CD14-positive monocyte (primary cell): ENCODE measurements around the gene SSU72. TPM values are rescaled to one million over a fixed set of nuclear protein-coding genes. Genes with fewer than 3 reads are reported as not detected.
A peak's percentile ranks its signal among the peaks of the same experiment; 100 is the strongest.

ENCODE experiments used
- DNase-seq, 3 donors: peaks; one replicate each; pipeline ENCODE4 v3.0.0-alpha.2; 2011 to 2022
- H2AFZ ChIP-seq: 2 replicates; pipeline ENCODE4 v1.6.0; 2012; ENCODE audit warnings: mild to moderate bottlenecking, low read depth, low read length, inconsistent platforms; ENCODE audit not compliant: insufficient read depth, poor library complexity, severe bottlenecking
- H3K27ac ChIP-seq, 2 donors: 1 replicate in 1 of 2; 2 replicates in 1 of 2; pipeline ENCODE4 v1.5.1; 2012 to 2013; ENCODE audit warnings: low read length in 2 of 2, control low read depth in 1 of 2, inconsistent platforms in 1 of 2, low read depth in 1 of 2, mild to moderate bottlenecking in 1 of 2
- H3K27me3 ChIP-seq, 2 donors: one replicate each; pipeline versions ENCODE4 v1.6.0 to v1.6.1; 2011 to 2013; ENCODE audit warnings: low read length in 2 of 2; ENCODE audit not compliant: control insufficient read depth in 2 of 2, insufficient read depth in 2 of 2
- H3K36me3 ChIP-seq, 2 donors: replicated peaks in 1 of 2; 1 replicate in 1 of 2; 2 replicates in 1 of 2; pipeline versions ENCODE4 v1.5.1 to v1.6.1; 2012 to 2013; ENCODE audit warnings: low read length in 2 of 2, control low read depth in 1 of 2, inconsistent platforms in 1 of 2, mild to moderate bottlenecking in 1 of 2; ENCODE audit not compliant: insufficient read depth in 2 of 2, control insufficient read depth in 1 of 2
- H3K4me1 ChIP-seq, 2 donors: 1 replicate in 1 of 2; 2 replicates in 1 of 2; pipeline versions ENCODE4 v1.5.1 to v1.6.1; 2012 to 2013; ENCODE audit warnings: low read length in 2 of 2, control low read depth in 1 of 2, inconsistent platforms in 1 of 2, mild to moderate bottlenecking in 1 of 2, moderate library complexity in 1 of 2; ENCODE audit not compliant: insufficient read depth in 2 of 2, control insufficient read depth in 1 of 2
- H3K4me2 ChIP-seq: replicated peaks from 2 replicates; pipeline ENCODE3; 2012; ENCODE audit warnings: low read length, moderate library complexity, mild to moderate bottlenecking; ENCODE audit not compliant: poor library complexity, severe bottlenecking; ENCODE audit errors: extremely low read depth
- H3K4me3 ChIP-seq, 3 experiments: fragments of 200-600 bp in 1 of 3; sonication (generic) in 1 of 3; replicated peaks in 1 of 3; 1 replicate in 2 of 3; 2 replicates in 1 of 3; pipeline ENCODE4 v1.5.1; 2011 to 2013; ENCODE audit warnings: low read length in 3 of 3, mild to moderate bottlenecking in 3 of 3, control low read depth in 2 of 3, low read depth in 2 of 3, inconsistent platforms in 1 of 3, moderate library complexity in 1 of 3
- H3K79me2 ChIP-seq: 2 replicates; pipeline ENCODE4 v1.6.0; 2012; ENCODE audit warnings: mild to moderate bottlenecking, control low read depth, inconsistent platforms, low read length, moderate library complexity; ENCODE audit not compliant: insufficient read depth
- H3K9ac ChIP-seq: 2 replicates; pipeline ENCODE4 v1.6.0; 2017; ENCODE audit warnings: low read length, mild to moderate bottlenecking; ENCODE audit not compliant: insufficient read depth, poor library complexity, severe bottlenecking
- H3K9me3 ChIP-seq, 2 donors: replicated peaks in 1 of 2; 1 replicate in 1 of 2; 2 replicates in 1 of 2; pipeline versions ENCODE4 v1.5.1 to v1.6.1; 2012 to 2013; ENCODE audit warnings: low read length in 2 of 2, control low read depth in 1 of 2; ENCODE audit not compliant: control insufficient read depth in 1 of 2, insufficient read depth in 1 of 2
- H4K20me1 ChIP-seq: 2 replicates; pipeline ENCODE4 v1.6.0; 2012; ENCODE audit warnings: mild to moderate bottlenecking, low read length, control low read depth, moderate library complexity; ENCODE audit not compliant: insufficient read depth
- H3K27ac Mint-ChIP-seq, 7 donors: one replicate each; pipeline ENCODE4 v1.8.0; 2020; ENCODE audit warnings: mild to moderate bottlenecking in 7 of 7, mixed read lengths in 7 of 7, moderate library complexity in 6 of 7, inconsistent platforms in 2 of 7
- H3K27me3 Mint-ChIP-seq, 3 donors: one replicate each; pipeline ENCODE4 v1.8.0; 2021 to 2022; ENCODE audit warnings: low read depth in 3 of 3, mild to moderate bottlenecking in 3 of 3, mixed read lengths in 3 of 3, moderate library complexity in 3 of 3, inconsistent platforms in 1 of 3
- H3K36me3 Mint-ChIP-seq, 2 donors: one replicate each; pipeline ENCODE4 v1.8.0; 2020; ENCODE audit warnings: mixed read lengths in 2 of 2, inconsistent platforms in 1 of 2, mild to moderate bottlenecking in 1 of 2
- H3K4me1 Mint-ChIP-seq: one replicate; pipeline ENCODE4 v1.8.0; 2020; ENCODE audit warnings: mild to moderate bottlenecking, mixed read lengths
- H3K4me3 Mint-ChIP-seq, 2 donors: one replicate each; pipeline ENCODE4 v1.8.0; 2020; ENCODE audit warnings: mild to moderate bottlenecking in 2 of 2, mixed read lengths in 2 of 2, moderate library complexity in 1 of 2
- H3K9me3 Mint-ChIP-seq, 7 donors: one replicate each; pipeline ENCODE4 v1.8.0; 2020 to 2022; ENCODE audit warnings: mixed read lengths in 7 of 7, mild to moderate bottlenecking in 6 of 7, moderate library complexity in 6 of 7, inconsistent platforms in 2 of 7
- WGBS: methylation state at CpG from one replicate; pipeline ENCODE4 v1.1.5; 2013; ENCODE audit warnings: missing lambda C conversion rate; ENCODE audit not compliant: insufficient coverage; 5-methylcytosine and 5-hydroxymethylcytosine counted together
- intact Hi-C, 2 donors: fragments of 100-400 bp; cut with micrococcal nuclease; formaldehyde crosslinking; loops; one replicate each; pipeline versions ENCODE4 v1.15.0 to v1.15.1; 2023
- polyA plus RNA-seq, 3 donors: library from polyadenylated mRNA; depleted of rRNA in 1 of 3; unstranded in 2 of 3; stranded (reverse) in 1 of 3; fragments of 300-500 nt in 2 of 3; fragments of >200 nt in 1 of 3; fragmentation: Illumina TruSeq in 2 of 3; gene quantifications; 1 replicate in 2 of 3; 2 replicates in 1 of 3; pipeline ENCODE4 v1.2.3, GENCODE V29; 2012 to 2021
- TF ChIP-seq, protein P1 (sequence below): fragments of 200-600 bp; IDR thresholded peaks from one replicate; pipeline ENCODE4 v1.8.0; 2022; ENCODE audit warnings: antibody characterized with exemption, mild to moderate bottlenecking

Gene SSU72
- polyA plus RNA-seq, 3 donors, result 88.1 to 168 (median 138) TPM

DNA sequence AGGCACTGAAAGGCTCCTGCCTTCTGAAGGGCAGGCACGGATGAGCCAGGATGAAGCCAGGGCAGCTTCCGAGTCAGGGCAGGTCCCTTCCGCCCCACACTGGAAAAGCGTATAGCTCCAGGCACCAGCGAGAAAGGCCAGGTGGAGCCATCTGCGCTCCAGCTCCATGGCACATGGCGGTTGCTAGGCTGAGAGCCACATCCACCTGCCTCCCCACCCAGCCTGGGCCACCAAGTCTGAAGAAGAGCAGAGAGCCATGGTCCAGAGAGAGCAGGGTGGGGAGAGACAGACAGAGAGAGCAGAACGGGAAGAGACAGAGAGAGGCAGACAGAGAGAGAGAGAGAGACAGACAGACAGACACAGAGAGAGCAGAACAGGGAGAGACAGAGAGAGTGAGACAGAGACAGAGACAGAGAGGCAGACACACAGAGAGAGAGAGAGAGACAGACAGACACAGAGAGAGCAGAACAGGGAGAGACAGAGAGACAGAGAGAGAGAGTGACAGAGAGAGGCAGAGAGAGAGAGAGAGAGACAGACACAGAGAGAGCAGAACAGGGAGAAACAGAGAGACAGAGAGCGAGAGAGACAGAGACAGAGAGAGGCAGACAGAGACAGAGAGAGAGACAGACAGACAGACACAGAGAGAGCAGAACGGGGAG lies 20.1 kb upstream of the SSU72 start:
- H3K9me3 Mint-ChIP-seq, result peaks cover 0 to 2% (median 0%) of the 10 kb centered on the region in 7 donors

DNA sequence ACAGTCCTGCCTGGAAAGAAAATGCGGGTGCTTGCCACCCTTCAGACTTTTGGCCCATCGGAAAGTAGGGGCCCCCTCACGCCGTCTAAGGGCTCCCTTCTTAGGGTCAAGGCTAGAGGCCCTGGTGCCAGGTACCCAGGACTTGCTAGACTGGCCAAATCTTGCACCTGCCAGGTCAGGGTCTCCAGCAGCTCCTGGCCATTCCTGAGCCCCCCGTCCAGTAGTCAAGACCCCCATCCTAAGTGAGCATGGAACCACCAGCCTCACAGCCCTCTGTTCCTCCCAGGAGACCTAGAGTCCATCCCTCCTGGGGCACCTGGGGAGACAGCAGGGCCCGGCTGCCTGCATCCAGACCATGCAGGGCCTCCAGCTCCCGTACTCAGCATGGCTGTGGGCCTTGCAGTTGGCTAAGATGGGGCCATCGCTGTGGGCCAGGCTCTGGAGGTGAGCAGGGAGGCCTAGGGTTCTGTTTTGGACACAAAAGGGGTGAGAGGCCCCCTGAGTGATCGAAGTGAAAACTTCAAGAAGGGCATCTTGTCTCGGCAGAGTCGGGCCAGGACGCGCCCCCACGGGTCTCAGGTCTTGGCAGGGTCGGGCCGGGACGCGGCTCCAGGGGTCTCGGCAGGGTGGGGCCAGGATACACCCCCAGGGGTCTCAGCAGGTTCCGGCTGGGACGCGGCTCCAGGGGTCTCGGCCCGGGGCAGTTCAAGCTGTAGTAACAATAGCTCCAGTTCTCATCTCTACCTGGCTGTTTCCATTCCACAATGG lies 19.4 kb upstream of the SSU72 start:
- no peaks in the 10 kb centered on the region for H4K20me1 ChIP-seq
- Mint-ChIP-seq H3K36me3 (no peaks in the 10 kb centered on the region), H3K27me3 (peaks cover 8 to 11% (median 10%) of the 10 kb centered on the region in 3 donors), H3K27ac (peak overlapping the region in 1 of 7 donors; percentile 51), H3K4me1 (peaks cover 10% of the 10 kb centered on the region), H3K4me3 (peak overlapping the region in 1 of 2 donors; percentile 24), H3K9me3 (peaks cover 0 to 1% (median 0%) of the 10 kb centered on the region in 7 donors)
- 91% methylated on average over 24 of the region's 24 CpGs for WGBS
- intact Hi-C loops, result no loop called here
- H2AFZ ChIP-seq, result no peak overlapping the region
- no peak for DNase-seq
- H3K4me2 ChIP-seq, result no peak overlapping the region
- no peaks in the 10 kb centered on the region for H3K36me3 ChIP-seq
- H3K27me3 ChIP-seq, result peaks cover 0 to 21% of the 10 kb centered on the region in 2 donors
- peaks cover 8 to 16% of the 10 kb centered on the region in 2 donors for H3K4me1 ChIP-seq
- H3K79me2 ChIP-seq, result no peaks in the 10 kb centered on the region
- H3K9ac ChIP-seq, result no peak overlapping the region
- no peaks in the 10 kb centered on the region for H3K9me3 ChIP-seq
- H3K27ac ChIP-seq, result no peak overlapping the region
- no peak overlapping the region for H3K4me3 ChIP-seq
- TF ChIP-seq, protein P1, sequence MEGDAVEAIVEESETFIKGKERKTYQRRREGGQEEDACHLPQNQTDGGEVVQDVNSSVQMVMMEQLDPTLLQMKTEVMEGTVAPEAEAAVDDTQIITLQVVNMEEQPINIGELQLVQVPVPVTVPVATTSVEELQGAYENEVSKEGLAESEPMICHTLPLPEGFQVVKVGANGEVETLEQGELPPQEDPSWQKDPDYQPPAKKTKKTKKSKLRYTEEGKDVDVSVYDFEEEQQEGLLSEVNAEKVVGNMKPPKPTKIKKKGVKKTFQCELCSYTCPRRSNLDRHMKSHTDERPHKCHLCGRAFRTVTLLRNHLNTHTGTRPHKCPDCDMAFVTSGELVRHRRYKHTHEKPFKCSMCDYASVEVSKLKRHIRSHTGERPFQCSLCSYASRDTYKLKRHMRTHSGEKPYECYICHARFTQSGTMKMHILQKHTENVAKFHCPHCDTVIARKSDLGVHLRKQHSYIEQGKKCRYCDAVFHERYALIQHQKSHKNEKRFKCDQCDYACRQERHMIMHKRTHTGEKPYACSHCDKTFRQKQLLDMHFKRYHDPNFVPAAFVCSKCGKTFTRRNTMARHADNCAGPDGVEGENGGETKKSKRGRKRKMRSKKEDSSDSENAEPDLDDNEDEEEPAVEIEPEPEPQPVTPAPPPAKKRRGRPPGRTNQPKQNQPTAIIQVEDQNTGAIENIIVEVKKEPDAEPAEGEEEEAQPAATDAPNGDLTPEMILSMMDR, result no peak

More for the DNA sequence above, 20.1 kb upstream of the SSU72 start:
- no peaks in the 10 kb centered on the region for H3K9me3 ChIP-seq
- no peak overlapping the region for H3K4me3 Mint-ChIP-seq
- H3K27ac ChIP-seq, result no peak overlapping the region
- H3K4me1 Mint-ChIP-seq, result peaks cover 13% of the 10 kb centered on the region
- no peak overlapping the region for H3K9ac ChIP-seq
- 86% methylated on average over 7 of the region's 10 CpGs for WGBS
- H3K36me3 Mint-ChIP-seq, result no peaks in the 10 kb centered on the region
- TF ChIP-seq, protein P1, result no peak
- no peaks in the 10 kb centered on the region for H3K79me2 ChIP-seq
- H3K4me1 ChIP-seq, result peaks cover 11 to 22% of the 10 kb centered on the region in 2 donors
- H2AFZ ChIP-seq, result no peak overlapping the region
- H3K4me3 ChIP-seq, result no peak overlapping the region
- peaks cover 11 to 14% (median 12%) of the 10 kb centered on the region in 3 donors for H3K27me3 Mint-ChIP-seq
- no peaks in the 10 kb centered on the region for H3K36me3 ChIP-seq
- H4K20me1 ChIP-seq, result no peaks in the 10 kb centered on the region
- H3K4me2 ChIP-seq, result no peak overlapping the region
- no peak for DNase-seq
- intact Hi-C loops, result no loop called here
- peaks cover 0 to 21% of the 10 kb centered on the region in 2 donors for H3K27me3 ChIP-seq
- no peak overlapping the region for H3K27ac Mint-ChIP-seq
